ENCODE results near the gene RIMBP2.

RIMBP2 gene

GRCh38 chr12:130366159-130366558 lies 349.9 kb downstream of the RIMBP2 start:
- no peak for DNase-seq (ENCODE audit: low spot score)

- DNase-seq (ENCODE audit: low spot score), result no peak
Measured at GRCh38 chr12:130364578-130364977, 351.5 kb downstream of the RIMBP2 start.

GRCh38 chr12:130362060-130362459 lies 354.0 kb downstream of the RIMBP2 start:
- DNase-seq (ENCODE audit: low spot score), result no peak

GRCh38 chr12:130357729-130358330 lies 358.3 kb downstream of the RIMBP2 start:
- DNase-seq (ENCODE audit: low spot score), result no peak

- DNase-seq (ENCODE audit: low spot score), result no peak
Measured at GRCh38 chr12:130357241-130357640, 358.9 kb downstream of the RIMBP2 start.

- DNase-seq (ENCODE audit: low spot score), result no peak
Measured at GRCh38 chr12:130356222-130356621, 359.9 kb downstream of the RIMBP2 start.

GRCh38 chr12:130354407-130354806 lies 361.7 kb downstream of the RIMBP2 start:
- no peak for DNase-seq (ENCODE audit: low spot score)

GRCh38 chr12:130353081-130353480 lies 363.0 kb downstream of the RIMBP2 start:
- no peak for DNase-seq (ENCODE audit: low spot score)

- no peak for DNase-seq (ENCODE audit: low spot score)
Measured at GRCh38 chr12:130351326-130351725, 364.8 kb downstream of the RIMBP2 start.

GRCh38 chr12:130350715-130351114 lies 365.4 kb downstream of the RIMBP2 start:
- no peak for DNase-seq (ENCODE audit: low spot score)

GRCh38 chr12:130347588-130347987 lies 368.5 kb downstream of the RIMBP2 start:
- DNase-seq (ENCODE audit: low spot score), result no peak
